CD4-positive, alpha-beta T cell (primary cell): Measurements from ENCODE around the gene RAD51B. TPM values are rescaled to one million over a fixed set of nuclear protein-coding genes. Genes with fewer than 3 reads are reported as not detected.

ENCODE experiments used
- ATAC-seq: fragments of 200-7000 bp; cut with Tn5 transposase; one replicate; pipeline ENCODE4 v1.10.0; 2022; ENCODE audit warnings: mild to moderate bottlenecking; ENCODE audit not compliant: poor library complexity
- CTCF ChIA-PET: fragments of 350-600 bp; sonication (Branson Sonifier 250); formaldehyde crosslinking; loops from one replicate; lab custom pipeline; 2021; ENCODE audit warnings: antibody characterized with exemption, inconsistent platforms; lab: Charles Lee
- POLR2A ChIA-PET: fragments of 350-600 bp; sonication (Branson Sonifier 250); formaldehyde crosslinking; loops from one replicate; lab custom pipeline; 2021; ENCODE audit warnings: antibody characterized with exemption, inconsistent platforms; lab: Charles Lee
- DNase-seq, 14 experiments: peaks; one replicate each; pipeline ENCODE4 v3.0.0-alpha.2; 2013 to 2020; ENCODE audit warnings: mixed read lengths in 2 of 14
- H3K27ac ChIP-seq, 2 donors: one replicate each; pipeline versions ENCODE4 v1.5.1 to v1.7.0; 2013; ENCODE audit warnings: low read length in 2 of 2, low read depth in 1 of 2, mild to moderate bottlenecking in 1 of 2
- H3K27me3 ChIP-seq, 2 experiments: 1 replicate in 1 of 2; 2 replicates in 1 of 2; pipeline versions ENCODE4 v1.6.1 to v1.7.0; 2013; ENCODE audit warnings: low read length in 2 of 2, control low read depth in 1 of 2, mild to moderate bottlenecking in 1 of 2, moderate library complexity in 1 of 2; ENCODE audit not compliant: insufficient read depth in 2 of 2, control insufficient read depth in 1 of 2
- H3K36me3 ChIP-seq: one replicate; pipeline ENCODE4 v1.6.1; 2013; ENCODE audit warnings: low read length, control low read depth; ENCODE audit not compliant: insufficient read depth
- H3K4me1 ChIP-seq: one replicate; pipeline ENCODE4 v1.6.1; 2013; ENCODE audit warnings: low read length, control low read depth; ENCODE audit not compliant: insufficient read depth
- H3K4me3 ChIP-seq: one replicate; pipeline ENCODE4 v1.5.1; 2013; ENCODE audit warnings: mild to moderate bottlenecking, low read length, moderate library complexity
- H3K9me3 ChIP-seq, 2 experiments: 1 replicate in 1 of 2; 2 replicates in 1 of 2; pipeline versions ENCODE4 v1.6.1 to v1.7.0; 2013; ENCODE audit warnings: low read length in 2 of 2, mild to moderate bottlenecking in 2 of 2, control low read depth in 1 of 2, moderate library complexity in 1 of 2; ENCODE audit not compliant: control insufficient read depth in 1 of 2, insufficient read depth in 1 of 2
- H3K27ac Mint-ChIP-seq: one replicate; pipeline ENCODE4 v1.8.0; 2020; ENCODE audit warnings: mixed read lengths
- H3K27me3 Mint-ChIP-seq: one replicate; pipeline ENCODE4 v1.8.0; 2021; ENCODE audit warnings: mixed read lengths
- H3K36me3 Mint-ChIP-seq: one replicate; pipeline ENCODE4 v1.8.0; 2021; ENCODE audit warnings: low read depth, mixed read lengths
- H3K4me1 Mint-ChIP-seq: one replicate; pipeline ENCODE4 v1.8.0; 2021; ENCODE audit warnings: low read depth, mixed read lengths
- H3K4me3 Mint-ChIP-seq: one replicate; pipeline ENCODE4 v1.8.0; 2020; ENCODE audit warnings: mild to moderate bottlenecking, mixed read lengths
- H3K9me3 Mint-ChIP-seq: one replicate; pipeline ENCODE4 v1.8.0; 2020; ENCODE audit warnings: mixed read lengths
- CTCF ChIP-seq: fragments of 200-600 bp; IDR thresholded peaks from one replicate; pipeline ENCODE4 v1.8.0; 2022; ENCODE audit warnings: antibody characterized with exemption, mild to moderate bottlenecking
- intact Hi-C, 2 experiments: fragments of 100-400 bp; cut with DNase I in 1 of 2; cut with micrococcal nuclease in 1 of 2; formaldehyde crosslinking; loops; one replicate each; pipeline versions ENCODE4 v1.15.1 to v1.9.0; 2023 to 2025; cut with DNase I, micrococcal nuclease
- total RNA-seq, 174 experiments: library from RNA in 2 of 174; stranded (reverse) in 2 of 174; gene quantifications; one replicate each; pipeline ENCODE4 v1.2.3 and lab custom pipeline; 2021 to 2026

Gene RAD51B
- total RNA-seq, 2 experiments from 2014 or later, result 18.4 to 20.0 TPM

- H3K9me3 ChIP-seq, result no peaks in the 10 kb centered on the region
- Mint-ChIP-seq H3K4me1 (peaks cover 33% of the 10 kb centered on the region), H3K9me3 (no peaks in the 10 kb centered on the region), H3K27ac (no peak overlapping the region), H3K36me3 (no peaks in the 10 kb centered on the region), H3K27me3 (no peaks in the 10 kb centered on the region), H3K4me3 (no peak overlapping the region)
- DNase-seq (no peak), ATAC-seq (no peak)
- intact Hi-C loops, result no loop called here
- peaks cover 13% of the 10 kb centered on the region for H3K4me1 ChIP-seq
- ChIA-PET CTCF (no interaction called here), POLR2A (no interaction called here)
- no peak for TF ChIP-seq CTCF
- H3K27ac ChIP-seq, result no peak overlapping the region
- H3K36me3 ChIP-seq, result no peaks in the 10 kb centered on the region
- H3K27me3 ChIP-seq, result no peaks in the 10 kb centered on the region
- H3K4me3 ChIP-seq, result no peak overlapping the region
These were observed 526.2 kb downstream of the RAD51B start for GRCh38 chr14:68345738-68346137.

- DNase-seq (no peak), ATAC-seq (no peak)
- Mint-ChIP-seq H3K27ac (no peak overlapping the region), H3K4me1 (peaks cover 26% of the 10 kb centered on the region), H3K36me3 (no peaks in the 10 kb centered on the region), H3K27me3 (no peaks in the 10 kb centered on the region), H3K4me3 (no peak overlapping the region), H3K9me3 (no peaks in the 10 kb centered on the region)
- TF ChIP-seq CTCF, result no peak
- Histone ChIP-seq H3K27me3 (no peaks in the 10 kb centered on the region), H3K4me3 (no peak overlapping the region), H3K36me3 (no peaks in the 10 kb centered on the region), H3K27ac (no peak overlapping the region), H3K4me1 (peaks cover 9% of the 10 kb centered on the region), H3K9me3 (no peaks in the 10 kb centered on the region)
- CTCF ChIA-PET, result no interaction called here
- POLR2A ChIA-PET, result interaction anchor here (0.5 kb wide), 1 partner anchor 22 kb away, joined by 3 read pairs; no protein-coding TSS in a partner anchor
- intact Hi-C loops, result no loop called here
These were observed 527.2 kb downstream of the RAD51B start for GRCh38 chr14:68346556-68347343.

- ChIA-PET CTCF (no interaction called here), POLR2A (no interaction called here)
- no peak overlapping the region for H3K4me3 Mint-ChIP-seq
- intact Hi-C loops, result no loop called here
- ATAC-seq, result no peak
- DNase-seq, result no peak
- no peaks in the 10 kb centered on the region for H3K36me3 Mint-ChIP-seq
- H3K27me3 Mint-ChIP-seq, result no peaks in the 10 kb centered on the region
- Histone ChIP-seq H3K36me3 (no peaks in the 10 kb centered on the region), H3K4me3 (no peak overlapping the region), H3K27me3 (no peaks in the 10 kb centered on the region), H3K9me3 (no peaks in the 10 kb centered on the region), H3K4me1 (no peaks in the 10 kb centered on the region), H3K27ac (no peak overlapping the region)
- no peak for TF ChIP-seq CTCF
- H3K4me1 Mint-ChIP-seq, result peaks cover 7% of the 10 kb centered on the region
- H3K27ac Mint-ChIP-seq, result no peak overlapping the region
- no peaks in the 10 kb centered on the region for H3K9me3 Mint-ChIP-seq
These were observed 530.5 kb downstream of the RAD51B start for GRCh38 chr14:68349900-68350629.
